Daoy (cell line): Measurements from ENCODE around the gene SVOP. TPM values are rescaled to one million over a fixed set of nuclear protein-coding genes. Genes with fewer than 3 reads are reported as not detected.
A peak's percentile ranks its signal among the peaks of the same experiment; 100 is the strongest.
"Not testable (repeated sequence)": the region's sequence is repeated elsewhere in the genome, so short reads cannot be mapped to it uniquely, and the experiment has no call there.

Experiments
- DNase-seq: peaks from one replicate; pipeline ENCODE4 v3.0.0-alpha.2; 2015; ENCODE audit warnings: low read depth
- total RNA-seq: library from RNA; depleted of rRNA; stranded (reverse); fragments of >200 nt; shearing (Covaris generic); gene quantifications from 2 replicates; pipeline ENCODE4 v1.2.3, GENCODE V29; 2014

SVOP gene
- total RNA-seq, 1 experiment from 2014 or later, result not detected

DNA sequence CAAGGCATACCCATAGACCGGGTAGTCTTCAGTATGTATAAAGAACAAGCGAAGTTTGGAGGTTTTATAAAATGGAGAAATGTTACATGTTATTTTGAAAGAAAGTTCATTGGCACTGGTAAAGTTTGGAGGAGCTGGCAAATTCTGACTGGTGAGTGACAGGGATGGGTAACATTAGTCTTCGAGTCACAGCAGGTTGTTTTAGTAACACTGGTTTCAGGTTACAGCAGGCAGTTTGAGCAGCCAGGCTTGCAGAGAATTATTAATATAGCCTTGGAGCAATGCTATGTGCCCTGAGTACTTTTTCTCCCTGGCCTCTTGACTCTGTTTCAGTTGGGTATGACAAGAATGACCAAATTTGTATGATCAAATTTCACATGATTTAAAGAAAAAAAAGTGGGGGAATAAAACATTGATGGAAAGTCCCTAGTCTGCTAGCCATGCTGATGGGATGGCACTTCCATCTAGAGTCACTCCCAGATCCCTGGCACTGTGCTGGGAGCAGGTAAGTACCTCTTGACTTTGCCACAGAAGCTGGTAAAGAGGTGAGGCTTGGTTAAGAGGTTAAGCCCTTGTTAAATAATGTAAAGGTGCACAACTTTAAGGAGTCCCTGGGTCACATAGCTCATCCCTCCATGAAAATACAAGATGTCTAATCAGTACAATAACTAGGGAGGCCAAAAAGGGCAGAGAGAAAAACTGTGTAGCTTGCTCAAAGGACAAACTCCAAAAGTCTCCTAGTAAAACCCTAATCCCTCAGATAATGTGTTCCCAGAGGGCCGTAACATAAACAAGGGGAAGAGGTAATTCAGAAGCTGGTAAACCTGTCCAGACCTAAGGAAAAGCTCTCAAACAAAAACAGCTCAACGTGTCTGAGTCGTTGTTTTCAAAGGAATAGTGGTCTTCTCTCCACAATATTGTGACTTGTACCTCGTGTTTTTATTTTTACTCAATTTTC is 12.7 kb upstream of the SVOP start:
- DNase-seq, result no peak

DNA sequence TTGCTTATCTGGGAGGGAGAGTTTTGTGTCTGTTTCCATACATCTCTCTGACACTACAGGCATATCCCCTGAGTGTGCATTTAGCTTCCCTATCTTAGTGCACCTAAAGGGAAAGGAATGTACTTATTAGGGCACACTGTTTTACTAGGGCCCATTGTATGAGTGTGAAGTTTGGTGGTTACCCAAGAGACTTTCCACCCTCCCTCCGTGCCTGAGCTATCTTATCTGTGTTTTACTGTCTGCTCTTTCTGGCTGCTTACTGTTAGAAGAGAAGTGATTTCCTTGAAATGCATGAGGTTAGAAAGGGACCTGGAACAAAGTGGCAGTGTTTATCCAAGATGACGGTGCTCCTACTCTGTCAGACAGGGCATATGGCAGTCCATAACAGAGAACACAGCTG is 8.5 kb upstream of the SVOP start:
- no peak for DNase-seq

DNA sequence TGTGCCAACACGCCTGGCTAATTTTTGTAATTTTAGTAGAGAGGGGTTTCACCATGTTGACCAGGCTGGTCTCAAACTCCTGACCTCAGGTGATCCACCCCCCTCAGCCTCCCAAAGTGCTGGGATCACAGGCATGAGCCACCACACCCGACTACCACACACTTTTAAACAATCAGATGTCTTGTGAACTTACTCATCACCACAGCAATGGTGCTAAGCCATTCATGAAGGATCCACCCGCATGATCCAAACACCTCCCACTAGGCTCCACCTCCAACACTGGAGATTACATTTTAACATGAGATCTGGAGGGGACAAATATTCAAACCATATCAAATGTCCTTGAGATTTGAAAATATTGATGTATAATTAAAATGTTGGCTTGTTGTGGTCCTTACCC is 7.8 kb upstream of the SVOP start:
- not testable (repeated sequence) for DNase-seq

GRCh38 chr12:109027767-109028166 is 6.9 kb upstream of the SVOP start:
- DNase-seq, result no peak

- DNase-seq, result no peak
Observed at GRCh38 chr12:109020146-109020795, 597 bp downstream of the SVOP start.

GRCh38 chr12:109018296-109018695 is 2.6 kb downstream of the SVOP start:
- no peak for DNase-seq

DNA sequence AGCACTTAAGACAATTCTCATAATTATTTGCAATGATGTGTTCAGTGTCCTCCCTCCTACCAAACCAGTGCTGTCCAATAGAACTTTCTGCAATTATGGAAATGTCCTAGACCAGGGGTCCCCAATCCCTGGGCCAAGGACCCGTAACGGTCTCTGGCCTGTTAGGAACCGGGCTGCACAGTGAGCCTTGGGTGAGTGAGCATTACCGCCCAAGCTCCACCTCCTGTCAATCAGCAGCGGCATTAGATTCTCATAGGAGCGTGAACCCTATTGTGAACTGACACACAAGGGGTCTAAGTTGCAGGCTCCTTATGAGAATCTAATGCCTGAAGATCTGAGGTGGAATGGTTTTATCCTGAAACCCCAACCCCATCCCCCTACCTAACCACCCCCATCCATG is 3.9 kb downstream of the SVOP start:
- no peak for DNase-seq

DNA sequence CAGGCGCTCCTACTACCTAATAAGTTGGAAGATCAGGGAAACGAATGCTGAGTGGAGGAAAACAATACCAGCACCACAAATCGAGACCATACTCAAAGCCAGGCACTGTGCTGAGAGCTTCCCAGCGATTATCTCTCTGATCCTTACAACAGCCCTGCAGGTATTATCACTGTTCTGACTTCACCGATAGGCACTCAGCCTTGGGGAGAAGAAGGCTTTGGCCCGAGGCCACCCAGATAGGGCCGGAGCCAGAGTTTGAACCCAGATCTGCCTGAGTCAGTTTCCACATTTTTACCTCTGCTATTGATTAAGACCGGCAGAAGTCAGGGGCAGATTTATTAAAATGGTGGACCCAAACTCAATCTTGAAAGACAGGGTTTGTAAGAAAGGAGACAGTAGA is 4.9 kb downstream of the SVOP start:
- no peak for DNase-seq

- DNase-seq, result no peak
Observed at GRCh38 chr12:109014984-109015765, 5.7 kb downstream of the SVOP start.

GRCh38 chr12:109010259-109010658 is 10.6 kb downstream of the SVOP start:
- no peak for DNase-seq

GRCh38 chr12:109009766-109010165 is 11.1 kb downstream of the SVOP start:
- DNase-seq, result no peak

- no peak for DNase-seq
Observed at GRCh38 chr12:109004017-109004416, 16.9 kb downstream of the SVOP start.

- no peak for DNase-seq
Observed at GRCh38 chr12:108996320-108996719, 24.5 kb downstream of the SVOP start.

DNA sequence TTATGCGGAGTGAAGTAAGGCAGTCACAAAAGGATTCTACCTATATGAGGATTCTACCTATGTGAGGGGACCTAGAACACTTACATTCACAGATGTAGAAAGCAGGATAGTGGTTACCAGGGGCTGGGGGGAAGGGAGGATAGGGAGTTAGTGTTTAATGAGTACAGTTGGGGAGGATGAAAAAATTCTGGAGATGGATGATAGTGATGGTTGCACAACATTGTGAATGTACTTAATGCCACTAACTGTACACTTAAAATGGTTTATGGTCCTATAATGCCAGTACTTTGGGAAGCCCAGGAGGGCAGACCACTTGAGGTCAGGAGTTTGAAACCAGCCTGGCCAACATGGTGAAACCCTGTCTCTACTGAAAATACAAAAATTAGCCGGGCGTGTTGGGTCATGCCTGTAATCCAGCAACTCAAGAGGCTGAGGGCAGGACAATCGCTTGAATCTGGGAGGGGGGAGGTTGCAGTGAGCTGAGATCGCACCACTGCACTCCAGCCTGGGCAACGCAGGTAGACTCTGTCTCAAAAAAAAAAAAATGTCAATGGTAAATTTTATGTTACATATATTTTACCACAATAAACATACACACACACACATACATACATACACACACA is 25.4 kb downstream of the SVOP start:
- no peak for DNase-seq

- DNase-seq, result not testable (repeated sequence)
Observed at GRCh38 chr12:108990103-108990502, 30.8 kb downstream of the SVOP start.

DNA sequence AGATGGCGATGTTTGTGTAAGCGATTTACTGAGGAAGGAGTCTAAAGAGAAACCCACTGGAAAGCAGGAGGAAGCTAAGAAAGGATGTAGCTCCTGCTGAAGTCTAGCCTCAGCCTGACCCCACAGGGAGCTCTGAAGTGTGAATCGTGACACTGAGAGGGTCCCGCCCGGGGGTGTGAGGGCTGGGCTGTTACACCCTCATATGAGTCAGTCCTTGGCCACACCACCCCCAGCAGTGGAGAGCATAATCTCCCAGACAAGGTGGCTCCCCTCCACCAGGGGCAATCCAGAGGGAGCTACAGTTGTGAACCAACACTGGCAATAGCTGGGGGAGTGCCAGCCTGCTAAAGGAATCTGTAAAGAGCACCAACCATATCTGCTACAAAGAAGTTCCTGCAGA is 31.5 kb downstream of the SVOP start:
- DNase-seq, result peak; percentile 84

DNA sequence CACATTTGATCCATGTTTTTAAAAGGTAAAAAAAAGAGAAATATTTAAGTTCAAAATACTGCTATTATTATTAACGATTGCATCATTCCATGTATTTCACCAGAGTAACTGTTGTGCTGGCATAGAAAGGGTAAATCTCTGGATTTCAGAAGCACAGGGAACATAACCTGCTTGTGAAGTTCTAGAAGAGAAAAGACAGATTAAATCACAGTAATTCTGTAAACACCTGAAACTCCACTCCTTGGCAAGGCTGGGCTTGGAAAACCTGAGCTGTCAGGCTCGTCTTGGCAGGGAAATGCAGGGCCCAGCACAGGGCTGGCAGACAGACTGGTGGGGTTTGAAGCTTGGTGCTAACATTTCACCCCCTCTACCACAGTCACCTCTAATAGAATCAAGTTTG is 35.1 kb downstream of the SVOP start:
- DNase-seq, result no peak

DNA sequence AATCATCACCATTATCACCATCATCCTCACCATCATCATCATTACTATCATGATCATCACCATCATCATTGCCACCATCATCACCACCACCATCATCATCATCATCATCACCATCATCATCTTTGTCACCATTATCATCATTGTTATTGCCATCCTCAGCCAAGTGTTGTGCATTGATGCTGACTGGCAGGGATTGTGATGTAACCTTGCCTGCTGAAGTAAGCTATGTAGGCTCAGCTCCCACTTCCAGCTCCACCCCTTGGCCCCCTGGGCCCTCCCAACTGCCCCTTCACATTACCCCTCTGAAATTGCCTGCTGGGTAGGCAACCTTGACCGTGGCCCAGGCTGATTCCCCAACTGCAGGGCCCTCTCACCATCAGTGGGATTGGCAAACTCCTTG is 37.6 kb downstream of the SVOP start:
- DNase-seq, result no peak

DNA sequence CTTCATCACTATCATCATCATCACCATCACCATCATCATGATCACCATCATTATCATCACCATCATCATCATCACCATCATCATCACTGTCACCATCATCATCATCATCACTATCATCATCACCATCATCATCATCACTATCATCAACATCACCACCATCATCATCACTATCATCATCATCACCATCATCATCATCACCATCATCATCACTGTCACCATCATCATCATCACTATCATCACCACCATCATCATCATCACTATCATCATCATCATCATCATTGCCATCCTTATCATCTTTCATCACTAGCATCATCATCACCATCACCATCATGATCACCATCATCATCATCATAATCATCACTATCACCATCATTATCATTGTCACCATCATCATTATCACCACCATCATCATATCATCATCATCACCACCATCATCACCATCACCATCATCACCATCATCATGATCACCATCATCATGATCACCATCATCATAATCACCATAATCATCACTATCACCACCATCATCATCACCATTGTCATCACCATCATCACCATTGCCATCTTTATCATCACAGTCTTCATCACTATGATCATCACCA is 38.1 kb downstream of the SVOP start:
- DNase-seq, result no peak

GRCh38 chr12:108981835-108982234 is 39.0 kb downstream of the SVOP start:
- DNase-seq, result no peak

GRCh38 chr12:108980831-108981618 is 39.8 kb downstream of the SVOP start:
- no peak for DNase-seq
